Brain microvascular endothelial cell (primary cell): Measurements from ENCODE around the gene RPS18.

Source experiments
- DNase-seq: peaks from one replicate; pipeline ENCODE4 v3.0.0-alpha.2; 2020
- H3K27ac ChIP-seq: fragments of 250-450 bp; sonication (Bioruptor Pico); 2 replicates; pipeline ENCODE4 v1.5.1; 2020; ENCODE audit warnings: mild to moderate bottlenecking, moderate library complexity
- H3K27me3 ChIP-seq: fragments of 250-450 bp; sonication (Bioruptor Pico); replicated peaks from 2 replicates; pipeline ENCODE4 v1.5.1; 2020; ENCODE audit warnings: mild to moderate bottlenecking
- H3K36me3 ChIP-seq: fragments of 250-450 bp; sonication (Bioruptor Pico); replicated peaks from 2 replicates; pipeline ENCODE4 v1.5.1; 2020; ENCODE audit warnings: mild to moderate bottlenecking
- H3K4me3 ChIP-seq: 2 replicates; pipeline ENCODE4 v1.5.1; 2011; ENCODE audit warnings: low read depth, mild to moderate bottlenecking, control low read depth, low read length, moderate library complexity
- in situ Hi-C: cut with HindIII; loops from 2 replicates; pipeline ENCODE4 v1.10.0; 2017; ENCODE audit warnings: low sequenced_read_pairs, low pct_ligation_motif_present
- TF ChIP-seq, protein P1 (sequence below): IDR thresholded peaks from 2 replicates; pipeline ENCODE4 v1.5.1; 2011; ENCODE audit warnings: low read depth, mild to moderate bottlenecking, moderate library complexity, low read length, control low read depth, inconsistent platforms; ENCODE audit errors: missing control alignments

The RPS18 gene

GRCh38 chr6:33297406-33297955 is 25.6 kb downstream of the RPS18 start:
- DNase-seq, result no peak
- Histone ChIP-seq H3K36me3 (peaks cover 33% of the 10 kb centered on the region), H3K27ac (peak overlapping the region; percentile 61), H3K4me3 (peak overlapping the region; percentile 88), H3K27me3 (no peaks in the 10 kb centered on the region)
- TF ChIP-seq, protein P1, sequence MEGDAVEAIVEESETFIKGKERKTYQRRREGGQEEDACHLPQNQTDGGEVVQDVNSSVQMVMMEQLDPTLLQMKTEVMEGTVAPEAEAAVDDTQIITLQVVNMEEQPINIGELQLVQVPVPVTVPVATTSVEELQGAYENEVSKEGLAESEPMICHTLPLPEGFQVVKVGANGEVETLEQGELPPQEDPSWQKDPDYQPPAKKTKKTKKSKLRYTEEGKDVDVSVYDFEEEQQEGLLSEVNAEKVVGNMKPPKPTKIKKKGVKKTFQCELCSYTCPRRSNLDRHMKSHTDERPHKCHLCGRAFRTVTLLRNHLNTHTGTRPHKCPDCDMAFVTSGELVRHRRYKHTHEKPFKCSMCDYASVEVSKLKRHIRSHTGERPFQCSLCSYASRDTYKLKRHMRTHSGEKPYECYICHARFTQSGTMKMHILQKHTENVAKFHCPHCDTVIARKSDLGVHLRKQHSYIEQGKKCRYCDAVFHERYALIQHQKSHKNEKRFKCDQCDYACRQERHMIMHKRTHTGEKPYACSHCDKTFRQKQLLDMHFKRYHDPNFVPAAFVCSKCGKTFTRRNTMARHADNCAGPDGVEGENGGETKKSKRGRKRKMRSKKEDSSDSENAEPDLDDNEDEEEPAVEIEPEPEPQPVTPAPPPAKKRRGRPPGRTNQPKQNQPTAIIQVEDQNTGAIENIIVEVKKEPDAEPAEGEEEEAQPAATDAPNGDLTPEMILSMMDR, result no peak
- in situ Hi-C loops, result no loop called here

GRCh38 chr6:33297956-33298772 is 26.3 kb downstream of the RPS18 start:
- H3K36me3 ChIP-seq, result peaks cover 36% of the 10 kb centered on the region
- peak; percentile 85 for DNase-seq
- peak overlapping the region; percentile 88 for H3K4me3 ChIP-seq
- in situ Hi-C loops, result no loop called here
- H3K27me3 ChIP-seq, result no peaks in the 10 kb centered on the region
- peak overlapping the region; percentile 92 for H3K27ac ChIP-seq
- TF ChIP-seq, protein P1, result no peak

- peaks cover 37% of the 10 kb centered on the region for H3K36me3 ChIP-seq
- no peak for DNase-seq
- H3K27me3 ChIP-seq, result no peaks in the 10 kb centered on the region
- TF ChIP-seq, protein P1, result no peak
- H3K4me3 ChIP-seq, result peak within 1 kb of the TSS; percentile 88
- peak within 1 kb of the TSS; percentile 92 for H3K27ac ChIP-seq
- in situ Hi-C loops, result no loop called here
Measured at GRCh38 chr6:33298773-33299236, 26.9 kb downstream of the RPS18 start, which contains the start of gene RGL2. Gene RGL2, minus strand, starts transcription at chr6:33298942. Its CDS starts 332 bp downstream, at chr6:33298610.

- Histone ChIP-seq H3K27ac (peak overlapping the region; percentile 92), H3K4me3 (peak overlapping the region; percentile 88), H3K36me3 (peaks cover 41% of the 10 kb centered on the region), H3K27me3 (no peaks in the 10 kb centered on the region)
- DNase-seq, result peak; percentile 88
- in situ Hi-C loops, result no loop called here
- TF ChIP-seq, protein P1, result peak; percentile 86
Measured at GRCh38 chr6:33299237-33299944, 27.5 kb downstream of the RPS18 start.

DNA sequence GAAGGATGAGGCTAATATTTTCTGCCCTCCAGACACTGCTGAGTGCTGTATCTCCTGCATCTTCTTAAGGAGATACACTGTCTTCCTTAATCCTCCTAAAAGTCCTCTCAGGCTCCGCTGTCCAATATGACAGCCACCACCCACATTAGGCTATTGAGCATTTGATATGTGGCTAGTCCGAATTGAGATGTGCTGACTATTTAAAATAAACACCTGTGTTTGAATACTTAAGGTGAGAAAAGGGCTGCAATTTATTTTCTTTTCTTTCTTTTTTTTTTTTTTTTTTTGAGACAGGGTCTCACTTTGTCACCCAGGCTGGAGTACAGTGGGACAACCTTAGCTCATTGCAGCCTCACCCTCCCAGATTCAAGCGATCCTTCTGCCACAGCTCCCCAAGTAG is 30.0 kb downstream of the RPS18 start:
- H3K27ac ChIP-seq, result no peak overlapping the region
- TF ChIP-seq, protein P1, result no peak
- no peak overlapping the region for H3K4me3 ChIP-seq
- peaks cover 45% of the 10 kb centered on the region for H3K36me3 ChIP-seq
- in situ Hi-C loops, result no loop called here
- no peak for DNase-seq
- H3K27me3 ChIP-seq, result no peaks in the 10 kb centered on the region
